Left cardiac atrium (tissue), 4 donors: ENCODE results near the gene ITGAL. TPM values are rescaled to one million over a fixed set of nuclear protein-coding genes. Genes with fewer than 3 reads are reported as not detected.

Experiments used
- ATAC-seq, 2 donors: fragments of 200-7000 bp; cut with Tn5 transposase; one replicate each; pipeline ENCODE4 v1.9.1; 2020; ENCODE audit warnings: mild to moderate bottlenecking in 2 of 2, moderate library complexity in 2 of 2
- DNase-seq: peaks from one replicate; pipeline ENCODE4 v3.0.0-alpha.2; 2020
- intact Hi-C, 2 donors: fragments of 100-400 bp; cut with DNase I; formaldehyde crosslinking; loops; one replicate each; pipeline versions ENCODE4 v1.14.1 to v1.15.1; 2022 to 2023
- long read RNA-seq: library from polyadenylated mRNA; unstranded; transcript quantifications from one replicate; pipeline ENCODE4 v2.0.0, GENCODE V29; 2021
- total RNA-seq, 2 donors: library from RNA; stranded (reverse); fragmentation: NEBNext Ultra II Directional; extraction: Animal tissue kit (Norgen Biotek cat#: 25700); gene quantifications; one replicate each; pipeline ENCODE4 v1.2.1, GENCODE V29; 2021
- donor health status: DM: no; HTN: yes; CAD: no.
- donor health status: DM: no; HTN: yes; CAD: no; lungs with severe emphysema.
- donor health status: DM: yes; HTN: yes; CAD: no.
- donor health status: Dilated cardiomyopathy.

The ITGAL gene
- total RNA-seq = 1 to 10 TPM; 3.3 to 3.9 TPM
- long read RNA-seq, partial matches to known transcripts = 0 of 1 reads
- long read RNA-seq, other reads (novel, unspliced or antisense) = 0 of 1 reads

GRCh38 chr16:30472328-30472942 is at the start of gene ITGAL:
ITGAL (plus strand) TSS chr16:30472742; CDS start chr16:30472838, 96 bp downstream.
- peak; percentile 51 for DNase-seq

GRCh38 chr16:30428055-30428454 is 44.5 kb upstream of the ITGAL start:
- intact Hi-C loops = no loop called here
- ATAC-seq (no peak), DNase-seq (no peak)

More at GRCh38 chr16:30472328-30472942, at the start of gene ITGAL:
- ATAC-seq = peak; percentile 73 to 80
- intact Hi-C loops = no loop called here

GRCh38 chr16:30429418-30429677 is 43.2 kb upstream of the ITGAL start:
- peak in 1 of 2 donors; percentile 3 for ATAC-seq
- DNase-seq = no peak
- intact Hi-C loops = no loop called here

- DNase-seq (peak; percentile 97), ATAC-seq (peak; percentile 99)
- intact Hi-C loops = no loop called here
Observed at GRCh38 chr16:30429678-30430427, 42.7 kb upstream of the ITGAL start, which contains the start of gene DCTPP1. DCTPP1 (minus strand) TSS chr16:30430030; CDS start chr16:30429980, 50 bp downstream.

GRCh38 chr16:30430428-30430970 is 42.0 kb upstream of the ITGAL start:
- peak; percentile 15 to 24 for ATAC-seq
- peak; percentile 37 for DNase-seq
- intact Hi-C loops = no loop called here

GRCh38 chr16:30434852-30435251 is 37.7 kb upstream of the ITGAL start:
- intact Hi-C loops = no loop called here
- no peak for DNase-seq

GRCh38 chr16:30437511-30438046 is 35.0 kb upstream of the ITGAL start:
- ATAC-seq = no peak
- no peak for DNase-seq
- intact Hi-C loops = no loop called here

More at GRCh38 chr16:30434852-30435251, 37.7 kb upstream of the ITGAL start:
- ATAC-seq = no peak

- DNase-seq (no peak), ATAC-seq (no peak)
- intact Hi-C loops = no loop called here
Observed at GRCh38 chr16:30438835-30439234, 33.7 kb upstream of the ITGAL start.

- intact Hi-C loops = no loop called here
- DNase-seq = no peak
- ATAC-seq = no peak
Observed at GRCh38 chr16:30439720-30440348, 32.7 kb upstream of the ITGAL start.

- intact Hi-C loops = no loop called here
Observed at GRCh38 chr16:30443631-30444030, 28.9 kb upstream of the ITGAL start.

GRCh38 chr16:30444231-30445148 is 28.1 kb upstream of the ITGAL start:
- intact Hi-C loops = loop anchor here in 1 of 2 donors (5.0 kb wide), 1 partner anchor 83 kb away; the partner anchor contains the start of gene ZNF768
- no peak for DNase-seq
- ATAC-seq = no peak

More at GRCh38 chr16:30443631-30444030, 28.9 kb upstream of the ITGAL start:
- DNase-seq (no peak), ATAC-seq (no peak)

- DNase-seq = no peak
- ATAC-seq = no peak
- intact Hi-C loops = loop anchor here in 1 of 2 donors (5.0 kb wide), 1 partner anchor 82 kb away; the partner anchor contains the start of gene ZNF768
Observed at GRCh38 chr16:30445149-30445407, 27.5 kb upstream of the ITGAL start.

GRCh38 chr16:30445408-30446202 is 26.9 kb upstream of the ITGAL start, which contains the start of gene SEPHS2:
SEPHS2 (minus strand) TSS chr16:30445874; CDS start chr16:30445727, 147 bp downstream.
- ATAC-seq = peak; percentile 97 to 98
- DNase-seq = peak; percentile 98
- intact Hi-C loops = loop anchor here in 1 of 2 donors (5.0 kb wide), 1 partner anchor 82 kb away; the partner anchor contains the start of gene ZNF768

GRCh38 chr16:30446203-30446595 is 26.3 kb upstream of the ITGAL start:
- ATAC-seq = no peak
- intact Hi-C loops = loop anchor here in 1 of 2 donors (5.0 kb wide), 1 partner anchor 81 kb away; the partner anchor contains the start of gene ZNF768
- DNase-seq = no peak

- no peak for DNase-seq
- intact Hi-C loops = loop anchor here in 1 of 2 donors (5.0 kb wide), 1 partner anchor 80 kb away; the partner anchor contains the start of gene ZNF768
Observed at GRCh38 chr16:30447512-30448226, 24.9 kb upstream of the ITGAL start.

GRCh38 chr16:30449116-30449435 is 23.5 kb upstream of the ITGAL start:
- DNase-seq = no peak
- no peak for ATAC-seq
- intact Hi-C loops = loop anchor here in 1 of 2 donors (5.0 kb wide), 1 partner anchor 78 kb away; the partner anchor contains the start of gene ZNF768

More at GRCh38 chr16:30447512-30448226, 24.9 kb upstream of the ITGAL start:
- ATAC-seq = no peak
